ENCODE data around the gene INVS. TPM values are rescaled to one million over a fixed set of nuclear protein-coding genes. Genes with fewer than 3 reads are reported as not detected.
A peak's percentile ranks its signal among the peaks of the same experiment; 100 is the strongest.
"Not testable (repeated sequence)": the region's sequence is repeated elsewhere in the genome, so short reads cannot be mapped to it uniquely, and the experiment has no call there.

The INVS gene
- polyA plus RNA-seq, 1 experiment: 9.7 TPM

DNA sequence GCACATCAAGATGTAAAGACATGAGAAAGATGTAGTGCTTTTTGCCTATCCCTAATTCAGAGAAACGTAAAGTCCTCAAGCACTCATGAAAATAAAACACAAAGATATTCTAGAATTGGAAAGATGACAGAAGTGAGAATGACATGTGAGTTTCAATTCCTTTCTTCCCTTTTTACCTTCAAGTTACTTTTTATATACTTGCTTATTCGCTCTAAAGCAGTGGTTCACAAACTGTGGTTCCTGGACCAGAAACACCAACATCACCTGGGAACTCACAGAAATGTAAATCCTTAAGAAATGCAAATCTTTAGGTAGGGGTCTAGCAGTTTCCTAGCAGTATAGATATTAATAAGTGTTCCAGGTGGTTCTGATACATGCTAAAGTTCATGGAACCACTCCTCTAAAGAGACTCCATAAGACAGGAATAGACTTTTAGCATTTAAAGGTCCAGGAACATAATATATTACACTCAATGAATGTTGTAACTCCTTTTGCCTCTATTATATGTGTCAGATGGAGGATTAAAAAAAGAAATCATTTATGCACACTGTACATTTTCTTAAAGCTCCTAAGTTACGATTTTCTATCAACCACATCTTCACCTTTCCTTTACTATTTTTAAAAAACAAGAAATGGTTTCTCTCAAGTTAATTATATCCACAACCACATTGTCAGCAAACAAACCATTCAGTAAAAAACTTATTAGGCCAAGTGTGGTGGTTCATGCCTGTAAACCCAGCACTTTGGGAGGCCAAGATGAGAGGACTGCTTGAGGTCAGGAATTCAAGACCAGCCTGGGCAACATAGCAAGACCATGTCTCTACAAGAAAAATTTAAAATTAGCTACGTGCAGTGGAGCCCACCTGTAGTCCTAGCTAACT lies 40.1 kb upstream of the INVS start:
- ChIA-PET CTCF (interaction anchor here (0.6 to 1.0 kb wide), 2 partner anchors 27 to 1229 kb away, joined by 3 read pairs; no protein-coding TSS in a partner anchor), POLR2A (no interaction called here)
- TF ChIP-seq CTCF (IDR thresholded peaks at IDR 0.05; ENCODE audit: insufficient read depth, low read depth, low read length): no peak

GRCh38 chr9:100062683-100063082 lies 36.4 kb upstream of the INVS start:
- DNase-seq (ENCODE audit: low read depth); POLR2A ChIA-PET; H3K4me3 ChIP-seq (ENCODE audit: low read depth, low read length); H3K27me3 ChIP-seq (ENCODE audit: control insufficient read depth, insufficient read depth, low read length); H3K36me3 ChIP-seq (ENCODE audit: control insufficient read depth, insufficient read depth, low read length): not testable (repeated sequence)
- CTCF ChIA-PET: interaction anchor here (2.0 kb wide), 1 partner anchor 12 kb away, joined by 5 read pairs; no protein-coding TSS in a partner anchor

More for the DNA sequence above, 40.1 kb upstream of the INVS start:
- DNase-seq (ENCODE audit: low read depth): no peak
- no peaks in the 10 kb centered on the region for H3K27me3 ChIP-seq (ENCODE audit: control insufficient read depth, insufficient read depth, low read length)
- no peak overlapping the region for H3K4me3 ChIP-seq (ENCODE audit: low read depth, low read length)
- peaks cover 2% of the 10 kb centered on the region; the same call in 1 of the 2 replicates for H3K36me3 ChIP-seq (ENCODE audit: control insufficient read depth, insufficient read depth, low read length)

DNA sequence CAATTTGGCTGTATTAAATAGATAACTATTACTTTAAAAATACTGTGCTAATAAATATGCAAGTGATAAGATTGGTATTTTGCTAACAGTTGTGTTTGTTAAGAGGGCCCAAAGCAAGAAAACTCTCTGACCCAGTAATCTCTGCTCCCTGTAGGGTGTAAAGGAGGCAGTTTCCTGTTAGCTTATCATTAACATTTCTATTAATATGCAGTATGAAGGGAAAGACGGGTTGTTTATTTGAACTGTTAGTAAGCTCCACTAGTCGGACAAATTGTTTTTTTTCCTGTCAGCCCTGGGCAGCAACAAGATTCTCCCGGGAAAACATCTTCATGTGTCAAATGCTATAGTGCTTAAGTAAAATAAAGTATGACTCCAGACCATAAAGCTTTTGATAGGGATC lies 35.9 kb upstream of the INVS start:
- ChIA-PET POLR2A (interaction anchor here (0.7 kb wide), 1 partner anchor 9 kb away, joined by 4 read pairs; no protein-coding TSS in a partner anchor), CTCF (interaction anchor here (0.9 to 2.0 kb wide), 2 partner anchors 12 to 51 kb away, joined by 3 to 5 read pairs; no protein-coding TSS in a partner anchor)
- no peak for TF ChIP-seq CTCF (IDR thresholded peaks at IDR 0.05; ENCODE audit: insufficient read depth, low read depth, low read length)
- no peaks in the 10 kb centered on the region; the same call in 1 of the 2 replicates for H3K36me3 ChIP-seq (ENCODE audit: control insufficient read depth, insufficient read depth, low read length)
- H3K4me3 ChIP-seq (ENCODE audit: low read depth, low read length): no peak overlapping the region
- no peak for DNase-seq (ENCODE audit: low read depth)
- no peaks in the 10 kb centered on the region for H3K27me3 ChIP-seq (ENCODE audit: control insufficient read depth, insufficient read depth, low read length)

DNA sequence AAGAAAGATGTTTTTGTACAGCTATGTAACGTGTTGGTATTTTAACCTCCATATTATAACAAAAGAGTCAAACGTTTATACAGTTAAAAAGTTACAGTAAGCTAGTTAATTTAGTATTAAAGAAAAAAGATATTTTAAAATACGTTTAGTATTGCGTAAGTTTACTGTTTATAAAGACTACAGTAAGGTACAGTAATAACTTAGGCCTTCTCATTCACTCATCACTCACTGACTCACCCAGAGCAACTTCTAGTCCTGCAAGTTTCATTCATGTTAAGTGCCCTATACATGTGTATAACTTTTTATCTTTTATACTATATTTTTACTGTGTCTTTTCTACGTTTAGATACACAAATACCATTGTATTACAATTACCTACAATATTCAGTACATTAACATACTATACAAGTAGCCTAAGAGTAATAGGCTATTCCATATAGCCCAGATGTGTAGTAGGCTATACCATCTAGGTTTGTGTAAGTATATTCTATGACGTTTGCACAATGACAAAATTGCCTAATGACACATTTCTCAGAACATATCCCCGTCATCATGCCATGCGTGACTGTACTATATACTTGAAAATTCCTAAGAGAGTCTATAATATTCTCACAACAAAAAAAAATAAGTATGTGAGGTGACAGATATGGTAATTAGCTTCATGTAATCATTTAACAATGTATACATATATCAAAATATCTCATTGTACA lies 34.0 kb upstream of the INVS start:
- no peak overlapping the region for H3K4me3 ChIP-seq (ENCODE audit: low read depth, low read length)
- POLR2A ChIA-PET: interaction anchor here (0.6 kb wide), 2 partner anchors 13 to 14 kb away, joined by 3 read pairs; no protein-coding TSS in a partner anchor
- H3K27me3 ChIP-seq (ENCODE audit: control insufficient read depth, insufficient read depth, low read length): no peaks in the 10 kb centered on the region
- no peak for TF ChIP-seq CTCF (IDR thresholded peaks at IDR 0.05; ENCODE audit: insufficient read depth, low read depth, low read length)
- CTCF ChIA-PET: interaction anchor here (0.6 to 1.0 kb wide), 3 partner anchors 8 to 58 kb away, joined by 3 read pairs; no protein-coding TSS in a partner anchor
- peak; percentile 21 for DNase-seq (ENCODE audit: low read depth)
- H3K36me3 ChIP-seq (ENCODE audit: control insufficient read depth, insufficient read depth, low read length): no peaks in the 10 kb centered on the region

DNA sequence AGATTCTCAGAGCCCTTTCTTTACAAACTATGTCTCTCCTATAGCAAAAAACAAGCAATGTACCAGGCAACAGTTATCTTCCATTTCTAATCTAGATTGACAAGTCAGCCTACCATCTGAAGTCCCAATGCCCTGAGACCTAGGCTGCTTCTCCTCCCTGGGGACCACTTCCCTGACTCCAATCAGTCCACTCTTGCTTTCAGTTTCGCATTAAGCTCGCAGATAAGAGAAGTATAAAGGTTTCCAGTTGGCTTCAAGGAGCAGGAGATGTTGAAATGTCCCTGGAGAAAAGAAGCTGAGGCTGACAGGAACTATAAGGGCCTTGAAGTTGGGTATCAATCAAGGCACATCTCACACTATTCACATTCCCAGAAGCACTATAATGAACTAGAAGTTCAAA lies 32.5 kb upstream of the INVS start:
- Histone ChIP-seq H3K4me3 (ENCODE audit: low read depth, low read length) (no peak overlapping the region), H3K27me3 (ENCODE audit: control insufficient read depth, insufficient read depth, low read length) (no peaks in the 10 kb centered on the region), H3K36me3 (ENCODE audit: control insufficient read depth, insufficient read depth, low read length) (no peaks in the 10 kb centered on the region)
- no peak for DNase-seq (ENCODE audit: low read depth)
- POLR2A ChIA-PET: interaction anchor here (0.7 kb wide), 1 partner anchor 903 kb away, joined by 3 read pairs; no protein-coding TSS in a partner anchor
- TF ChIP-seq CTCF (IDR thresholded peaks at IDR 0.05; ENCODE audit: insufficient read depth, low read depth, low read length): no peak
- CTCF ChIA-PET: interaction anchor here (0.6 kb wide), 1 partner anchor 217 kb away, joined by 3 read pairs; no protein-coding TSS in a partner anchor

DNA sequence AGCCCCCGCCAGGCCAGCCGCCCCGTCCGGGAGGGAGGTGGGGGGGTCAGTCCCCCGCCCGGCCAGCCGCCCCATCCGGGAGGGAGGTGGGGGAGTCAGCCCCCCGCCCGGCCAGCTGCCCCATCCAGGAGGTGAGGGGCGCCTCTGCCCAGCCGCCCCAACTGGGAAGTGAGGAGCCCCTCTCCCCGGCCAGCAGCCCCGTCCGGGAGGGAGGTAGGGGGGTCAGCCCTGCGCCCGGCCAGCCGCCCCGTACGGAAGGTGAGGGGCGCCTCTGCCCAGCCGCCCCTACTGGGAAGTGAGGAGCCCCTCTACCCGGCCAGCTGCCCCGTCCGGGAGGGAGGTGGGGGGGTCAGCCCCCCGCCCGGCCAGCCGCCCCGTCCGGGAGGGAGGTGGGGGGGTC lies 31.1 kb upstream of the INVS start:
- CTCF ChIA-PET; DNase-seq (ENCODE audit: low read depth); H3K27me3 ChIP-seq (ENCODE audit: control insufficient read depth, insufficient read depth, low read length); H3K4me3 ChIP-seq (ENCODE audit: low read depth, low read length); POLR2A ChIA-PET; H3K36me3 ChIP-seq (ENCODE audit: control insufficient read depth, insufficient read depth, low read length): not testable (repeated sequence)

DNA sequence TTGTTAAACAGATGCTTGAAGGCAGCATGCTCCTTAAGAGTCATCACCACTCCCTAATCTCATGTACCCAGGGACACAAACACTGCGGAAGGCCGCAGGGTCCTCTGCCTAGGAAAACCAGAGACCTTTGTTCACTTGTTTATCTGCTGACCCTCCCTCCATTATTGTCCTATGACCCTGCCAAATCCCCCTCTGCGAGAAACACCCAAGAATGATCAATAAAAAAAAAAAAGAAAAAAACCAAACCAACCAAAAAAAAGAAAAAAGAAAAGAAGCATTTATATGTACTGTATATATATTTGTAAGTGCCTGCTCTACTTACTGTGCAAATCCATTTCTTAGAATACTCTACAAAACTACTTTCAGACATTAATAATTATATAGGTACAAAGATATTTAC lies 30.0 kb upstream of the INVS start:
- DNase-seq (ENCODE audit: low read depth); H3K4me3 ChIP-seq (ENCODE audit: low read depth, low read length); CTCF ChIA-PET; H3K36me3 ChIP-seq (ENCODE audit: control insufficient read depth, insufficient read depth, low read length); POLR2A ChIA-PET; H3K27me3 ChIP-seq (ENCODE audit: control insufficient read depth, insufficient read depth, low read length): not testable (repeated sequence)
